GM10266 (cell line): ENCODE data around the gene CRABP1.

Experiments
- DNase-seq: peaks from one replicate; pipeline ENCODE4 v3.0.0; 2012; ENCODE audit errors: extremely low spot score
- CTCF ChIP-seq: IDR thresholded peaks from 2 replicates; pipeline ENCODE4 v1.5.1; 2012; ENCODE audit warnings: mild to moderate bottlenecking, low read depth; ENCODE audit not compliant: control insufficient read depth, insufficient read depth; ENCODE audit errors: missing control alignments

The CRABP1 gene

DNA sequence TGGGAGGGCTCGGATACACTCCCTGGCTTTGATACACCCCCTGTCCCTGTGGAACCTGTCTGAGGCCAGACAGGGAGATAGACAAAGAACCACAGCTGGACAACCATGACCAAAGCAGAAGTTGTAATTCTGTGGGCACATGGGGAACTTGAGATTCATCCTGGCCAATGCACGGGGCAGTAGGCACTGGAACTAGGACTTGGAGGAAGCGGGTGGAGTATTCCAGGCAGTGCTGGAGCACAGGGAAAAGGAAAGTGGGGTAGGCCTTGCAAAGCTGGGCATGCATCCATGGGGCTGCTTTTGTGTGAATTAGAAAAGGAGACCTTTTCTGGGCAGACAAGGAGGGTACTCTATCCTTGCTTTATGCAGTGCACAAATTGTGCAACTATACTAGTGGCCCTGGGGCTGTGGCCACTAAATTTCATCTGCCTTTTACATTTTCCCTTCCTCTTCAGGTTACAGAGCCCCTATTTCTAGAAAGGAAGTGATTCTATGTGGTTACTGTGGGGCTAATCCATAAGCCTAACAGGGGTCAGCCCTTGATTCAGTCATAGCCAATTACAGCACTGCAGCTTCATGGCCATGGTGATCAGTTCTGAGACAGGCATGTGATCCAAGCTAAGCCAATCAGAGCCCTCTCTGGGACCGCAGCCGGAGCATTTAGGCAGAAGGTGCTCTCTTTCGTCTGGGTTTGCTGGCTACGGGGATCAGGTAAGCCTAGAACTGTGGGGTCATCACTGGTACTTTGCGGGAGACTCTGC lies 21.0 kb downstream of the CRABP1 start:
- DNase-seq: no peak
- no peak for TF ChIP-seq CTCF

- no peak for DNase-seq
- TF ChIP-seq CTCF: no peak
Measured at GRCh38 chr15:78361771-78362506, 21.8 kb downstream of the CRABP1 start.

DNA sequence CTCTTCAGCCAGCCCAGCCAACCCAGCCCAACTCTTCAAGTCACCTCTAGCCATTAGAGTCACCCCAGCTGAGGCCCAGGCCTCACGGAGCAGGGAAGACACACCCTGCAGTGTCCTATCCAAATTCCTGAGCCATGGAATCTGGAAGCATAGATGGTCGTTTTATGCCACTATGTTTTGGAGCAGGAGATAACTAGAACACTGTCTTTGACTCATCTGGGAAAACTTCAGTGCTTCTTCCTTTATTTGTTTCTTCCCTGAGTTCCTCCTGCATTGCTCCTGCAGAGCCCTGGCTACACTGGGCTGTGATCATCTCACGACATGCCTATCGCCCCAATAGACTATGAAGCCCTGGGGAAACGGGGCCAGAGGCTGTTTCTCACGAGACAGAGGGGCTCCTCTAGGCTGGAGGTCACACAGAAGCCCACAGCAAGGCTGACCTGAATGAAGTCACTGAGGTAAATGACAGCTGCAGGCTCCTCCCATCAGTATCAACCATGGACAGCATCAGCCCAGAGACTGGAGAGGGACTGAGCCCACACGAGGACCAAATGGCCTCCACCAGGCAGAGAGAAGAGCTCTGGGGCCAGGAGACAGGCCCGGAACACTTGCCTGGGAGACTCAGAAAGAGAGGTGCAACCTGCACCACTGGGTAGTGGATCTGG lies 22.7 kb downstream of the CRABP1 start:
- DNase-seq: no peak
- TF ChIP-seq CTCF: no peak

DNA sequence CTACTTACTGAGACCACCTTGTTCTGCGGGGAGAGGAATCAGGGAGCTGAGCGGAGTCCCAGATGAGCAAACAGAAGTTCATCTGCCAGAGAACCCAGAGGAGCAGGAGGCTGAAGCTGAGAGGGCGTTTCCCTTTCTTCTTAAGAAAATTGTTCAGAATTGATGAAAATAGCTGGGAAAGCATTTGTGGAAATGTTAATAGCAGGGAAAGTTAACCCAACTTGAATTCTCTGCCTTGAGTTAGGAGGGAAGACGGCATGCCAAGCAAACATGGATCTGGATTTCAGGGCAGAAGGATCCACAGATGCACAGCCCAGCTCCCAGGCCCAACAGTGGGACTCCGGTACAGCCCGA lies 23.2 kb downstream of the CRABP1 start:
- DNase-seq: no peak
- no peak for TF ChIP-seq CTCF

DNA sequence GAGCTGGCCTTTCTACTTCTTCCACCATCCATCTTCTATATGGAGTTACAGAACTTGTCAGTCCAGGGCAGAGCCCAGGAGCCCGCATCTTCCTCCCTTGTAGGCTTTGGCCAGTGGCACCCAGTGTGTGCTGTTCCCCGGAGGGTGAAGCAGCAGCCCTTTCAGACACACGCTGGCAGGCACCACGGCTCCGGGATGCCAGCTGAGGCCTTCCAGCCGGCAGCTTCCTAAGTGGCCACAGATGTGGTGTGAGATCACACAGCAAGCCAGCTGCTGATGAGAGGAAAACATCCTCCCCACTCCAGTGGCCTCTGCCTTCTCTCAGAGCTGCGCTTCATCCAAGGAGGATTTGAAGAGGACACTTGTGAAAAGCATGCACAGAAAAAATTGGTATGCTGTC lies 24.1 kb downstream of the CRABP1 start:
- TF ChIP-seq CTCF: no peak
- DNase-seq: no peak

GRCh38 chr15:78365917-78366316 lies 25.8 kb downstream of the CRABP1 start:
- TF ChIP-seq CTCF: no peak
- no peak for DNase-seq

DNA sequence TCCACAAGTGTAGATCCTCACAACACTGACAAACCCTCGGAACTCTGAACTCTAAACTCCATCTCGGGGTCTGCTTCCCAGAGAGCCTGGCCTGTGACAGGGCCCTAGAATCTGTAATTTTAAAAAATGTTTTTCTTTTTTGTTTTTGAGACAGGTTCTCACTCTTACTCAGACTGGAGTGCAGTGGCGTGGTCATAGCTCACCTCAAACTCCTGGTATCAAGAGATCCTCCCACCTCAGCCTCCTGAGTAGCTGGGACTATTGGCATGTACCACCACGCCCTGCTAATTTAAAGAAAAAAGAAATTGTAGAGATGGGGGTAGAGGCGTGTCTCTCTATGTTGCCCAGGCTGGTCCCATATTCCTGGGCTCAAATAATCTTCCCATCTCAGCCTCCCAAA lies 26.2 kb downstream of the CRABP1 start:
- no peak for DNase-seq
- TF ChIP-seq CTCF: no peak
